ENCODE measurements around the gene CST8. TPM values are rescaled to one million over a fixed set of nuclear protein-coding genes. Genes with fewer than 3 reads are reported as not detected.

The CST8 gene
- total RNA-seq, 4 donors from 2014 or later: not detected

DNA sequence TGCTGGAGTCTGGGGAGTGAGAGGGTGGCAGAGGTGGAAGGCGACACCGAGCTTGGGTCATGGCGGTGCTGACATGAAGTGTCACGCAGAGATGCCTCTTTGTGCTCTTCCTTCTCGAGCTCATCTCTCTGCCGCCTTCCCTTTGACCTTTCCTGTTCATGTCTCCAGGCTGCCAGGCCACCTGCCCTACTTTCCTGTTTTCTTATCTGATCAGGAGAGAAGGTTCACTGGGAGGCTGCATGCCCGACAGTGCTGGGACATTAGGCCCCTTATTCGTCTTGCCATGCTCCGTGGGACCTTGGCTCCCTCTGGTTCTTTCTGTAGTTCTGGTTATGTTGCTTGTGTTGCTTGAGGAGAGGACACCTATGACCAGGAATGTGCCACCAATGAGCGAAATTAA, 33.2 kb downstream of the CST8 start:
- TF ChIP-seq, protein P1, sequence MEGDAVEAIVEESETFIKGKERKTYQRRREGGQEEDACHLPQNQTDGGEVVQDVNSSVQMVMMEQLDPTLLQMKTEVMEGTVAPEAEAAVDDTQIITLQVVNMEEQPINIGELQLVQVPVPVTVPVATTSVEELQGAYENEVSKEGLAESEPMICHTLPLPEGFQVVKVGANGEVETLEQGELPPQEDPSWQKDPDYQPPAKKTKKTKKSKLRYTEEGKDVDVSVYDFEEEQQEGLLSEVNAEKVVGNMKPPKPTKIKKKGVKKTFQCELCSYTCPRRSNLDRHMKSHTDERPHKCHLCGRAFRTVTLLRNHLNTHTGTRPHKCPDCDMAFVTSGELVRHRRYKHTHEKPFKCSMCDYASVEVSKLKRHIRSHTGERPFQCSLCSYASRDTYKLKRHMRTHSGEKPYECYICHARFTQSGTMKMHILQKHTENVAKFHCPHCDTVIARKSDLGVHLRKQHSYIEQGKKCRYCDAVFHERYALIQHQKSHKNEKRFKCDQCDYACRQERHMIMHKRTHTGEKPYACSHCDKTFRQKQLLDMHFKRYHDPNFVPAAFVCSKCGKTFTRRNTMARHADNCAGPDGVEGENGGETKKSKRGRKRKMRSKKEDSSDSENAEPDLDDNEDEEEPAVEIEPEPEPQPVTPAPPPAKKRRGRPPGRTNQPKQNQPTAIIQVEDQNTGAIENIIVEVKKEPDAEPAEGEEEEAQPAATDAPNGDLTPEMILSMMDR (IDR thresholded peaks at IDR 0.05): no peak
- TF ChIP-seq POLR2AphosphoS5 (IDR thresholded peaks at IDR 0.05) (no peak), EP300 (IDR thresholded peaks at IDR 0.05) (no peak), POLR2A (IDR thresholded peaks at IDR 0.05) (no peak)
- H3K27me3 ChIP-seq: no peaks in the 10 kb centered on the region
- no peaks in the 10 kb centered on the region for H3K36me3 ChIP-seq
- no peak overlapping the region for H3K27ac ChIP-seq
- DNase-seq (ENCODE audit: low spot score in 2 of 2): no peak
- peaks cover 7% of the 10 kb centered on the region for H3K9me3 ChIP-seq
- no peak overlapping the region for H3K4me3 ChIP-seq
- no peaks in the 10 kb centered on the region for H3K4me1 ChIP-seq
- 85% methylated on average over 10 of the region's 10 CpGs for WGBS

DNA sequence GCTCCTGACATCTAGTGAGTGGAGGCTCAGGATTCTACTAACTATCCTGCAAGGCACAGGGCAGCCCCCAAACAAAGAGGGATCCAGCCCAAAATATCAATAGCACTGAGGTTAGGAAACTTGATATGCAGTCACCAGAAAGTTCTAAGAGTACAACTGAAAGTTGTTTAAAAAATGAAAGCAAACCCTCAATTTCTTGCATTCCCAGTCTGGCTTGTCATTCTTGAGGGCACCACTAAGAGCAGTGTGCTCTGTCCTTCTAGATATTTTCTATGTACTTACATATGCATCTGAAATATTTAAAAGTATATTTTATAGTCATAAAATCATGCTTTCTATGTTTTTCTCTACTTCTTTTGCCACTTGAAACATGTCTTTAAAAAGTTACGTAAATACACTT, 35.9 kb downstream of the CST8 start:
- TF ChIP-seq, protein P1 (IDR thresholded peaks at IDR 0.05): no peak
- TF ChIP-seq EP300 (IDR thresholded peaks at IDR 0.05): no peak
- Histone ChIP-seq H3K9me3 (peaks cover 10% of the 10 kb centered on the region), H3K36me3 (no peaks in the 10 kb centered on the region), H3K27me3 (no peaks in the 10 kb centered on the region), H3K27ac (no peak overlapping the region), H3K4me3 (no peak overlapping the region), H3K4me1 (no peaks in the 10 kb centered on the region)
- 95% methylated on average over 1 of the region's 1 CpG for WGBS
- no peak for DNase-seq (ENCODE audit: low spot score in 2 of 2)

DNA sequence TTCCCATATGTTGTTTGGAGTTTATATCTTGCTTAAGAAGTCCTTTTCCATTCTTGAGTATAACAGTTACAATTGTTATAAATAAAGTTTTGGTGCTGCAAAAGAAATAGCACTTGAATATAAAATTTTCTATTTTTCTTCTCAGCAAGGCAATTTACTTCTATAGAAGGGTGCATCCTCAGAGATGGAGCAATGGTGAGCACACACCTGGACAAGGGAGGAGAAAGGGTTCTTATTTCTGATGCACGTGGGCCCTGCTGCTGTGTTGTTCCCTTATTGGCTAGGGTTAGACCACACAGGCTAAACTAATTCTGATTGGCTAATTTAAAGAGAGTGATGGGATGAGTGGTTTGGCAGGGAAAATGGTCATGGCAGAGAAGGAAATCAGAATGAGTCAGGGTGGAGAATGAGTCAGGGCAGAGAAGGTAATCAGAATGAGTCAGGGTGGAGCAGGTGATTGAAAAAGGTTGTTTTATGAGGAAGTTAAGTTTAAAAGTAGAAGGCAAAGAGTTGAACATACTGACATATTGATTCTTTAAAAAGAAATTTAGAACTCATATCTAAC, 38.0 kb downstream of the CST8 start:
- H3K27ac ChIP-seq: no peak overlapping the region
- no peak overlapping the region for H3K4me3 ChIP-seq
- peaks cover 10% of the 10 kb centered on the region for H3K9me3 ChIP-seq
- no peaks in the 10 kb centered on the region for H3K36me3 ChIP-seq
- H3K27me3 ChIP-seq: no peaks in the 10 kb centered on the region
- 74% methylated on average over 1 of the region's 1 CpG for WGBS
- no peak for TF ChIP-seq POLR2AphosphoS5 (IDR thresholded peaks at IDR 0.05)
- TF ChIP-seq, protein P1 (IDR thresholded peaks at IDR 0.05): no peak
- no peak for TF ChIP-seq POLR2A (IDR thresholded peaks at IDR 0.05)
- TF ChIP-seq EP300 (IDR thresholded peaks at IDR 0.05): no peak
- DNase-seq (ENCODE audit: low spot score in 2 of 2): no peak
- H3K4me1 ChIP-seq: no peaks in the 10 kb centered on the region

DNA sequence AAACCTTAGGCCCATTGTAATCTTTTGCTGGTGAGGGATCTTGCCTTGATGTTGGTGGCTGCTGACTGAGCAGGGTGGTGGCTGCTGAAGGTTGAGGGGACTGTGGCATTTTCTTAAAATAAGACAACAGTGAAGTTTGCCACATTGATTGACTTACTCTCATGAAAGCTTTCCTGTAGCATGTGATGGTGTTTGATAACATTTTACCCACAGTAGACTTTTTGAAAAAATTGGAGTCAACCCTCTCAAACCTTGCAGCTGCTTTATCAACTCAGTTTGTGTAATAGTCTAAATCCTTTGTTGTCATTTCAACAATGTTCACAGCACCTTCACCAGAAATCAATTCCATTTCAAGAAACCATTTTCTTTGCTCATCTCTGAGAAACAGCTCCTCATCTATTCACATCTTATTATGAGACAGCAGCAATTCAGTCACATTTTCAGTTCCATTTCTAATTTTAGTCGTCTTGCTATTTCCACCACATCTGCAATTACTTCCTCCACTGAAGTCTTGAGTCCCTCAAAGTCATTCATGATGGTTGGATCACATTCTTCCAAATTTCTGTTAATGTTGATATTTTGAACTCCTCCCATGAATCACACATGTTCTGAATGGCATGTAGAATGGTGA, 40.1 kb downstream of the CST8 start:
- H3K27me3 ChIP-seq: no peaks in the 10 kb centered on the region
- no peaks in the 10 kb centered on the region for H3K4me1 ChIP-seq
- DNase-seq (ENCODE audit: low spot score in 2 of 2): no peak
- peaks cover 10% of the 10 kb centered on the region for H3K9me3 ChIP-seq
- 53% methylated on average over 1 of the region's 1 CpG for WGBS
- no peak overlapping the region for H3K27ac ChIP-seq
- no peak for TF ChIP-seq POLR2AphosphoS5 (IDR thresholded peaks at IDR 0.05)
- TF ChIP-seq, protein P1 (IDR thresholded peaks at IDR 0.05): no peak
- no peak for TF ChIP-seq EP300 (IDR thresholded peaks at IDR 0.05)
- TF ChIP-seq POLR2A (IDR thresholded peaks at IDR 0.05): no peak
- H3K36me3 ChIP-seq: no peaks in the 10 kb centered on the region
- H3K4me3 ChIP-seq: no peak overlapping the region

DNA sequence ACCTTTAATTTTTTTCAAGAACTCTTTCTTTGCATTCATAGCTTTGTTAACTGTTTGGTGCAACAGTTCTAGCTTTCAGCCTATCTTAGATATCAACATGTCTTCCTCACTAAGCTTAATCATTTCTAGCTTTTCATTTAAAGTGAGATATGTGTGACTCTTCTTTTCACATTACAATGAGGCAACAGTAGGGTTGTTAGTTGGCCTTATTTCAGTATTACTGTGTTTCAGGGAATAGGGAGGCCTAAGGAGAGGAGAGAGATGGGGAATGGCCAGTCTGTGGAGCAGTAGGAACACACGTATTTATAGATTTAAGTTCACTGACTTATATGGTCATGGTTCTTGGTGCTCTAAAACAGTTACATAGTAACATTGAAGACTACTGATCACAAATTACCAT, 41.6 kb downstream of the CST8 start:
- Histone ChIP-seq H3K27ac (no peak overlapping the region), H3K4me3 (no peak overlapping the region), H3K36me3 (no peaks in the 10 kb centered on the region), H3K27me3 (no peaks in the 10 kb centered on the region), H3K9me3 (peaks cover 10% of the 10 kb centered on the region), H3K4me1 (no peaks in the 10 kb centered on the region)
- DNase-seq (ENCODE audit: low spot score in 2 of 2): no peak
- TF ChIP-seq, protein P1 (IDR thresholded peaks at IDR 0.05): no peak
- TF ChIP-seq EP300 (IDR thresholded peaks at IDR 0.05) (no peak), POLR2A (IDR thresholded peaks at IDR 0.05) (no peak), POLR2AphosphoS5 (IDR thresholded peaks at IDR 0.05) (no peak)
- 88% methylated on average over 1 of the region's 1 CpG for WGBS
